K562 (cell line): ENCODE results near the gene RHBDL3. TPM values are rescaled to one million over a fixed set of nuclear protein-coding genes. Genes with fewer than 3 reads are reported as not detected.

ENCODE experiments used
- ARID2 ChIP-seq: fragments of 450-650 bp; IDR thresholded peaks from 2 replicates; pipeline ENCODE4 v1.6.1; 2017; ENCODE audit warnings: antibody characterized with exemption, mild to moderate bottlenecking
- DMBX1 ChIP-seq: fragments of 250-450 bp; sonication (Bioruptor Pico); IDR thresholded peaks from 2 replicates; pipeline ENCODE4 v1.8.0; 2022; ENCODE audit warnings: inconsistent platforms, mild to moderate bottlenecking, moderate library complexity, borderline replicate concordance
- FOSL1 ChIP-seq: fragments of 200-800 bp; sonication (Bioruptor generic); conservative IDR thresholded peaks from 2 replicates; pipeline ENCODE4 v1.6.1; 2016; ENCODE audit warnings: missing genetic modification characterization, missing compliant biosample characterization
- FOXM1 ChIP-seq, 2 experiments: fragments of 450-650 bp in 1 of 2; sonication (generic) in 1 of 2; formaldehyde crosslinking in 1 of 2; IDR thresholded peaks; 2 replicates each; pipeline versions ENCODE4 v1.6.1 to v1.9.0; 2017 to 2022; ENCODE audit warnings: low read depth in 2 of 2, mild to moderate bottlenecking in 2 of 2, missing genetic modification reagents in 1 of 2, moderate library complexity in 1 of 2
- GABPB1 ChIP-seq: sonication (generic); formaldehyde crosslinking; IDR thresholded peaks from 2 replicates; pipeline ENCODE4 v1.8.0; 2022; ENCODE audit warnings: mild to moderate bottlenecking, missing genetic modification reagents
- MTA1 ChIP-seq: fragments of 450-650 bp; IDR thresholded peaks from 2 replicates; pipeline ENCODE4 v1.6.1; 2017; ENCODE audit warnings: borderline replicate concordance
- POLR3A ChIP-seq: IDR thresholded peaks from 2 replicates; pipeline ENCODE4 v1.6.1; 2011; ENCODE audit warnings: borderline replicate concordance, mild to moderate bottlenecking, moderate library complexity; ENCODE audit not compliant: insufficient read length, insufficient read depth; ENCODE audit errors: extremely low read depth
- PURB ChIP-seq: sonication (generic); formaldehyde crosslinking; IDR thresholded peaks from 2 replicates; pipeline ENCODE4 v1.9.0; 2021; ENCODE audit warnings: low read depth, mild to moderate bottlenecking, missing genetic modification reagents
- RCOR1 ChIP-seq, 2 experiments: IDR thresholded peaks; 2 replicates each; pipeline ENCODE4 v1.6.1; 2012; ENCODE audit warnings: low read depth in 2 of 2, low read length in 2 of 2, borderline replicate concordance in 1 of 2, improper control_type of control experiment in 1 of 2
- SMARCE1 ChIP-seq: fragments of 450-650 bp; IDR thresholded peaks from 2 replicates; pipeline ENCODE4 v1.7.1; 2016; ENCODE audit warnings: mild to moderate bottlenecking
- ZBTB43 ChIP-seq: sonication (generic); formaldehyde crosslinking; IDR thresholded peaks from 2 replicates; pipeline ENCODE4 v1.8.0; 2023; ENCODE audit warnings: mild to moderate bottlenecking, missing genetic modification reagents
- ZNF324 ChIP-seq: fragments of 250-450 bp; sonication (Bioruptor Pico); IDR thresholded peaks from 2 replicates; pipeline ENCODE4 v1.4.0; 2020; ENCODE audit warnings: mild to moderate bottlenecking
- ZNF639 ChIP-seq, 2 experiments: fragments of 200-800 bp in 1 of 2; sonication (Bioruptor generic) in 1 of 2; sonication (generic) in 1 of 2; formaldehyde crosslinking in 1 of 2; IDR thresholded peaks in 1 of 2; conservative IDR thresholded peaks in 1 of 2; 2 replicates each; pipeline versions ENCODE4 v1.5.0 to v1.6.1; 2016 to 2020; ENCODE audit warnings: missing compliant biosample characterization in 1 of 2, missing genetic modification characterization in 1 of 2, missing genetic modification reagents in 1 of 2
- polyA plus RNA-seq, 8 experiments: library from polyadenylated mRNA; depleted of rRNA in 4 of 8; stranded (reverse) in 5 of 8; unstranded in 3 of 8; fragments of >200 nt; fragmentation: Nextera tagmentation in 2 of 8; fragmentation: Illumina TruSeq in 1 of 8; extraction: Ambion mirVana in 2 of 8; extraction: Trizol in 1 of 8; gene quantifications; 2 replicates each; pipeline versions ENCODE4 v1.2.1 to v1.2.3, GENCODE V29; 2011 to 2014; ENCODE audit warnings: inconsistent platforms in 1 of 8, missing spikeins in 1 of 8
- total RNA-seq, 7 experiments: library from RNA; depleted of rRNA in 6 of 7; stranded (reverse); fragments of >200 nt in 6 of 7; fragmentation: Illumina TruSeq in 2 of 7; extraction: Trizol in 2 of 7; gene quantifications; 2 replicates each; pipeline versions ENCODE4 v1.2.1 to v1.2.3, GENCODE V29; 2011 to 2021; ENCODE audit warnings: low replicate concordance in 1 of 7
- TF ChIP-seq, protein P1 (sequence below): sonication (generic); formaldehyde crosslinking; IDR thresholded peaks from 2 replicates; pipeline ENCODE4 v1.8.1; 2023; ENCODE audit warnings: mild to moderate bottlenecking, missing genetic modification reagents
- TF ChIP-seq, protein P2 (sequence below), 2 experiments: fragments of 150-350 bp in 1 of 2; IDR thresholded peaks; 2 replicates each; pipeline ENCODE4 v1.6.1; 2012 to 2016; ENCODE audit warnings: low read depth in 2 of 2, low read length in 2 of 2, mild to moderate bottlenecking in 1 of 2, moderate library complexity in 1 of 2

Gene RHBDL3
- total and polyA plus RNA-seq, 9 of the 15 experiments (the other 6 are each of a cell fraction or from before 2014, with no cell fraction given), result 0.06 to 0.31 (median 0.09) TPM; not detected in 4

DNA sequence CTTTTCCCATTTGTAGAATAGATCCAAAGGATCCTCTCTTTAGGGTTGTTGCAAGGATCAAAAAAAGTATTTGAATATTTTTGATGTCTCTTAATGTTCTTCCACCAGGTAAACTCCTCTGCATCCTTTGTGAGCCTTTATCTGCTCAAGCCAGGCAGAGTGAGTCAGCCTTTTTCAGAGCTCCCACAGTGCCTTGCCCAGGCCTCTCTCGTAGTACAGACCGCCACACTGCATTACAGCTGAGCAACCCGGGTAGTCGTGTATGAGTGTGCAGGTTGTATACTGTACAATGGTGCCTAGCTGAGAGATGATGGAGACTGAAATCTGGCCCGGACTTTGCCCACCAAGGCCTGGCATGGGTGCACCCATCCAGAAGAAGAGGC lies 20.9 kb downstream of the RHBDL3 start (continued):
- TF ChIP-seq RCOR1 (IDR thresholded peaks at IDR 0.05; ENCODE audit: borderline replicate concordance in 1 of 2, low read depth in 2 of 2, low read length in 2 of 2), result peak; percentile 44 to 79; a peak in 3 of 4 replicates
- TF ChIP-seq PURB (CRISPR knock-in tag), result no peak
- no peak for TF ChIP-seq POLR3A
- peak; percentile 89 for TF ChIP-seq FOSL1 (tag)
- no peak for TF ChIP-seq ZBTB43
- no peak for TF ChIP-seq GABPB1 (CRISPR knock-in tag)
- TF ChIP-seq FOXM1 (IDR thresholded peaks at IDR 0.05; ENCODE audit: low read depth), result 0 out of 2 replicates have a peak, but pooled peaks have one; percentile 38
- TF ChIP-seq FOXM1 (CRISPR knock-in tag; IDR thresholded peaks at IDR 0.05; ENCODE audit: low read depth), result no peak
- TF ChIP-seq ARID2, result no peak
- no peak for TF ChIP-seq DMBX1 (CRISPR knock-in tag)
- TF ChIP-seq SMARCE1, result peak; percentile 91
- TF ChIP-seq, protein P1, sequence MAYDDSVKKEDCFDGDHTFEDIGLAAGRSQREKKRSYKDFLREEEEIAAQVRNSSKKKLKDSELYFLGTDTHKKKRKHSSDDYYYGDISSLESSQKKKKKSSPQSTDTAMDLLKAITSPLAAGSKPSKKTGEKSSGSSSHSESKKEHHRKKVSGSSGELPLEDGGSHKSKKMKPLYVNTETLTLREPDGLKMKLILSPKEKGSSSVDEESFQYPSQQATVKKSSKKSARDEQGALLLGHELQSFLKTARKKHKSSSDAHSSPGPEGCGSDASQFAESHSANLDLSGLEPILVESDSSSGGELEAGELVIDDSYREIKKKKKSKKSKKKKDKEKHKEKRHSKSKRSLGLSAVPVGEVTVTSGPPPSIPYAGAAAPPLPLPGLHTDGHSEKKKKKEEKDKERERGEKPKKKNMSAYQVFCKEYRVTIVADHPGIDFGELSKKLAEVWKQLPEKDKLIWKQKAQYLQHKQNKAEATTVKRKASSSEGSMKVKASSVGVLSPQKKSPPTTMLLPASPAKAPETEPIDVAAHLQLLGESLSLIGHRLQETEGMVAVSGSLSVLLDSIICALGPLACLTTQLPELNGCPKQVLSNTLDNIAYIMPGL (CRISPR knock-in tag), result no peak
- no peak for TF ChIP-seq MTA1
- TF ChIP-seq ZNF639 (CRISPR knock-in tag; conservative IDR thresholded peaks at IDR 0.05 in 1 of 2, IDR thresholded peaks at IDR 0.05 in 1 of 2), result no peak
- TF ChIP-seq, protein P2, sequence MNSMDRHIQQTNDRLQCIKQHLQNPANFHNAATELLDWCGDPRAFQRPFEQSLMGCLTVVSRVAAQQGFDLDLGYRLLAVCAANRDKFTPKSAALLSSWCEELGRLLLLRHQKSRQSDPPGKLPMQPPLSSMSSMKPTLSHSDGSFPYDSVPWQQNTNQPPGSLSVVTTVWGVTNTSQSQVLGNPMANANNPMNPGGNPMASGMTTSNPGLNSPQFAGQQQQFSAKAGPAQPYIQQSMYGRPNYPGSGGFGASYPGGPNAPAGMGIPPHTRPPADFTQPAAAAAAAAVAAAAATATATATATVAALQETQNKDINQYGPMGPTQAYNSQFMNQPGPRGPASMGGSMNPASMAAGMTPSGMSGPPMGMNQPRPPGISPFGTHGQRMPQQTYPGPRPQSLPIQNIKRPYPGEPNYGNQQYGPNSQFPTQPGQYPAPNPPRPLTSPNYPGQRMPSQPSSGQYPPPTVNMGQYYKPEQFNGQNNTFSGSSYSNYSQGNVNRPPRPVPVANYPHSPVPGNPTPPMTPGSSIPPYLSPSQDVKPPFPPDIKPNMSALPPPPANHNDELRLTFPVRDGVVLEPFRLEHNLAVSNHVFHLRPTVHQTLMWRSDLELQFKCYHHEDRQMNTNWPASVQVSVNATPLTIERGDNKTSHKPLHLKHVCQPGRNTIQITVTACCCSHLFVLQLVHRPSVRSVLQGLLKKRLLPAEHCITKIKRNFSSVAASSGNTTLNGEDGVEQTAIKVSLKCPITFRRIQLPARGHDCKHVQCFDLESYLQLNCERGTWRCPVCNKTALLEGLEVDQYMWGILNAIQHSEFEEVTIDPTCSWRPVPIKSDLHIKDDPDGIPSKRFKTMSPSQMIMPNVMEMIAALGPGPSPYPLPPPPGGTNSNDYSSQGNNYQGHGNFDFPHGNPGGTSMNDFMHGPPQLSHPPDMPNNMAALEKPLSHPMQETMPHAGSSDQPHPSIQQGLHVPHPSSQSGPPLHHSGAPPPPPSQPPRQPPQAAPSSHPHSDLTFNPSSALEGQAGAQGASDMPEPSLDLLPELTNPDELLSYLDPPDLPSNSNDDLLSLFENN (IDR thresholded peaks at IDR 0.05; ENCODE audit: low read depth in 2 of 2, low read length in 2 of 2), result 0 out of 4 replicates have a peak, but pooled peaks of 1 of the 2 experiments have one; percentile 42
- no peak for TF ChIP-seq ZNF324 (CRISPR knock-in tag)
